GM12801 (cell line): ENCODE data around the gene MRPL58.

Experiments
- TF ChIP-seq, protein P1 (sequence below): IDR thresholded peaks from one replicate; pipeline ENCODE4 v1.5.1; 2011; ENCODE audit warnings: control low read depth; ENCODE audit not compliant: insufficient read length; ENCODE audit errors: extremely low read depth

MRPL58 gene

GRCh38 chr17:75004371-75004770 lies 8.1 kb upstream of the MRPL58 start:
- TF ChIP-seq, protein P1, sequence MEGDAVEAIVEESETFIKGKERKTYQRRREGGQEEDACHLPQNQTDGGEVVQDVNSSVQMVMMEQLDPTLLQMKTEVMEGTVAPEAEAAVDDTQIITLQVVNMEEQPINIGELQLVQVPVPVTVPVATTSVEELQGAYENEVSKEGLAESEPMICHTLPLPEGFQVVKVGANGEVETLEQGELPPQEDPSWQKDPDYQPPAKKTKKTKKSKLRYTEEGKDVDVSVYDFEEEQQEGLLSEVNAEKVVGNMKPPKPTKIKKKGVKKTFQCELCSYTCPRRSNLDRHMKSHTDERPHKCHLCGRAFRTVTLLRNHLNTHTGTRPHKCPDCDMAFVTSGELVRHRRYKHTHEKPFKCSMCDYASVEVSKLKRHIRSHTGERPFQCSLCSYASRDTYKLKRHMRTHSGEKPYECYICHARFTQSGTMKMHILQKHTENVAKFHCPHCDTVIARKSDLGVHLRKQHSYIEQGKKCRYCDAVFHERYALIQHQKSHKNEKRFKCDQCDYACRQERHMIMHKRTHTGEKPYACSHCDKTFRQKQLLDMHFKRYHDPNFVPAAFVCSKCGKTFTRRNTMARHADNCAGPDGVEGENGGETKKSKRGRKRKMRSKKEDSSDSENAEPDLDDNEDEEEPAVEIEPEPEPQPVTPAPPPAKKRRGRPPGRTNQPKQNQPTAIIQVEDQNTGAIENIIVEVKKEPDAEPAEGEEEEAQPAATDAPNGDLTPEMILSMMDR = no peak

DNA sequence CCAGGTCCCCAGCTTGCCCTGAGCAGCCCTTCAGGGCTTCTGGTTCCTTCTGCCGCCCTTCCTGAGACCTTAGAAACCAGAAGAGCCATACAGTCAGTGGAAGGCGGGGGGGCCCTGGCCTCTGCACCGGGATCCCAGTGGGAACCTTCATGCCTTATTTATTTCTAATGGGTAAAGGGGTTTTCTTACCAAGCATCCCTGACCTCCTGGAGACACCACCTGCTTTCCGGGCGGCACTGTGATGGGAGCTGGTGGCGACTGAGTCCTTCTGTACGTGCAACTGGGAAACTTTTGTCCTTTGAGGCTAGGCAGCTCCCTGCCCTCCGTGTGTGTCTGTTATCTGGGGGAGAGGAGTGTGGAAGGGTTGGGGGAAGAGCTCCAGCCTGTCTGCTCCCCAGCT lies 7.2 kb upstream of the MRPL58 start:
- TF ChIP-seq, protein P1 = no peak

DNA sequence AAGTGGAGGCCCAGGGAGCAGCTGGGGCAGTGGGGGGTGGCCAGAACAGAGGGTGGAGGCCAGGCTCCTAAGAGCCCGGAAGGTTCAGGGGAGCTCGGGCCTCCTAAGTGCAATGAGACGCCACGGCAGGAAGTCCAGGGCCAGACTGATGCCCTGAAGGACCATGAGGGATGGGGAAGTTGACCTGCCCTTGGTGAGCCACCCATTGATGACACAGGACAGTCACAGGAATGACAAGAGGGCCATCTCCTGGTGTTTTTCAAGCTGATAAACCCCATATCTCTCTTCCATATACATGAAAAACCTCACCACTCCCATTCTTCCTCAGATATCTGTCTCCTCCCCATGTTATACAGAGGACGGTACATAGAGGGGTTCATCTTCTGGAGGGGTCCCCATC lies 5.8 kb upstream of the MRPL58 start:
- TF ChIP-seq, protein P1 = no peak

DNA sequence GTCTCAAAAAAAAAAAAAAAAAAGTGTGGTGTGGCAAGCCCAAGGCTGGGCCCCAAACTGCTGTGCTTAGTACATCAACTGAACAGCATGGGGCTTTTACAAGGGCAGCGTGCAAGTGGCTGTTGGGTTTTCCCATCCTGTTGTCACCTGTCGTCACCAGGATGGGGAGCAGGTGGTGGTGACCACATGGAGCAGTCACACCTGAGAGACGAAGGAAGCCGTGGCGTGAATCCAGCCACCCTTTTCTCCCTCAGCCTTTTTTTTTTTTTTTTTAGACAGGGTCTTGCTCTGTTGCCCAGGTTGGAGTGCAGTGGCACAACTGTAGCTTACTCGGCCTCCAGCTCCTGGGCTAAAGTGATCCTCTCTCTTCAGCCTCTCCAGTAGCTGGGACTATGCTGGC lies 4.1 kb upstream of the MRPL58 start:
- TF ChIP-seq, protein P1 = no peak

DNA sequence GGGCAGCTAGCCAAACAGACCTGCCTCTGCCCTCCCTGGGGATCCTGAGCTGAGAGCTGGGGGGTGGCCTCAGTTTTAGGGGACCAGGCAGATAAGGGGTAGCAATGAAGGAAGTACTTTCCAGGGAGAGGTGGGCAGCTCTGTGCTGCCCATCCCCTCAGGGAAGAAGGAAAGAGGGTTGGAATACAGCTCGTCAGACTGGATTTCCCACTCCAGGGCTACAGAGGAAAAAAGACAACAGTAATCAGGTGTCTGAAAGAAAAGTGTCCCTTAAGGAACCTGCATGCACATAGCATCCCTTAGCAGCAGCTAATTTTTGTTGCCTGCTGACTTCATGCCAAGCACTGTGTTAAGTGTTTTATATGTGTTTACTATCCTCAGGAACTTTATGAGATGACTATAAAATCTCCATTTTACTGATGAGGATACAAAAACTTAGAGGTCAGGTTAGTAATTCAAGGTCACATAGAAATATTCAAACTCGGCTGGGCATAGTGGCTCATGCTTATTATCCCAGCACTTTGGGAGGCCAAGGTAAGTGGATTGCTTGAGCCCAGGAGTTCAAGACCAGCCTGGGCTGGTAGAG lies 3.2 kb upstream of the MRPL58 start:
- TF ChIP-seq, protein P1 = no peak

DNA sequence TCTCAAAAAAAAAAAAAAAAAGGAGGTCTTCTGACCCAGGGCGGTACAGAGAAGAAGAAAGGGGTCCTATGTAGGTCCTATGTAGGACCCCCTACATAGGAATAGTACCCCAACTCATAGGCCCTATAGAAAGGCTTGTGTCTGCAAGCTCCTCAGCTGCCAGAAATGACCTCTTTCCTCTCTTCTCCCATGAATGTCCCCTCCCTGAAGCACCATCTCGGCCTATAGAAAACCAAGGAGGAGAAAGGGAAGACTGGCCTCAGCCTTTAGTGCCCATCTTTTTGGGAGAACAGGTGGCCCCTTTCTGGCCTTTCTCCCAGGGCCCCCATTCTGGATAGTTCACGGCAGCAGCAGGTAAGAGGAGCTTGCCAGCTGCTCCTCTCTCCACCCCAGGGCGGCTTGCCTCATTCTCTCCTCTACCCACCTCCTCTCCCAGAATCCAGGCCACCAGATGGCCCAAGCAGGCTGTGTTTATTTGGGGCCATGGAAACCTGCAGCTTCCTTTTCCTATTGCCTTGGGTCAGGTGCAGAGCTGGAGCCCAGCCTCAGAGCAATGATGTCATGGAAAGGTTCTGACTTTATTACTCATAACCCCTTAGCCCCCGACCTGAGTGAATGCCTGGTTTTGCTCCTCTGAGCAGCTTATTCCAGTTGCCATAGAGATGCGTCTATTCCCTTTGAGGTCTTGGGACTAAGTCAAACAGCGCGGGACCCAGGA lies 1.6 kb upstream of the MRPL58 start:
- TF ChIP-seq, protein P1 = no peak

DNA sequence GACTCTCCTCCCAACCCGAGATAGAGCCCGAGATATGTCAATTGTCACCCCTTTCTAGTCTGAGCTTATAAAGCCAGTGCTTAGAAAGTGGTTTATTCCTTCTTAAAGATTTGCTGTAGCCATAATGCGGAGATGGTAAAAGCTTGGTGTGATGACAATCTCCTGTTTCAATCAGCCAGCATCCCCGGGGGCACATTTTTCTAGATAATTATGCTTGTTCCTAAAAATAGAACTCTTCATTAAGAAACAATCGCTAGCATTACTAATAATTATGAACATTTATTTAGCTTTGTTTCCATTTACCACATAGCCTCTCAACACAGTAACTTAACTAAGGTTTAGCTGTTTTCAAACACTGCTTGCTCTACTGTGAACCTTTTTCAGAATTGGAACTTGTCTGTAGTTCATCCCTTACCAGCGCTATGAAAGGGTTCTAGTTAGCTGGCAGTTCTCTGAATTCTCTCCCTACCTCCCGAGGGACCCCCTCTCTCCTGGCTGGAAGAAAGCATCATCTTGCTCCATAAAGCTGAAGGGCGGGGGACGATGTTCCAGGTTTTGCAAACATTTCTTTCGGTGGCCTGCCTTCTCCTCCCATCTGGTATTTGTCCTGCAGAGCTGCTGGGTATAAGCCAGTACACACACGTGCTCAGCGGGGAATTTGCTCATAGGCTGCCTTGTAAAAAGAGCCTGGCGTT lies 922 bp upstream of the MRPL58 start:
- TF ChIP-seq, protein P1 = no peak
